GM10266 (cell line): ENCODE results near the gene SSBP3.

Source experiments
- DNase-seq: peaks from one replicate; pipeline ENCODE4 v3.0.0; 2012; ENCODE audit errors: extremely low spot score
- CTCF ChIP-seq: IDR thresholded peaks from 2 replicates; pipeline ENCODE4 v1.5.1; 2012; ENCODE audit warnings: mild to moderate bottlenecking, low read depth; ENCODE audit not compliant: control insufficient read depth, insufficient read depth; ENCODE audit errors: missing control alignments

SSBP3 gene

GRCh38 chr1:54279457-54279856 is 126.7 kb downstream of the SSBP3 start:
- no peak for DNase-seq
- no peak for TF ChIP-seq CTCF

- no peak for TF ChIP-seq CTCF
- no peak for DNase-seq
Observed at GRCh38 chr1:54278941-54279422, 127.2 kb downstream of the SSBP3 start.

- peak; percentile 53 for DNase-seq
- TF ChIP-seq CTCF = no peak
Observed at GRCh38 chr1:54277451-54278341, 128.5 kb downstream of the SSBP3 start.

- DNase-seq = no peak
- no peak for TF ChIP-seq CTCF
Observed at GRCh38 chr1:54276617-54277450, 129.4 kb downstream of the SSBP3 start.

- DNase-seq = no peak
- no peak for TF ChIP-seq CTCF
Observed at GRCh38 chr1:54275349-54275748, 130.8 kb downstream of the SSBP3 start.

- TF ChIP-seq CTCF = no peak
- no peak for DNase-seq
Observed at GRCh38 chr1:54274881-54275280, 131.3 kb downstream of the SSBP3 start.
